Measurements from ENCODE around the gene IFT74.
"Not testable (repeated sequence)": the region's sequence is repeated elsewhere in the genome, so short reads cannot be mapped to it uniquely, and the experiment has no call there.

IFT74 gene

GRCh38 chr9:27054841-27055240 lies 98.6 kb downstream of the IFT74 start:
- no peak overlapping the region for H3K4me3 ChIP-seq (ENCODE audit: low read length)
- DNase-seq (ENCODE audit: low read depth, low spot score), result no peak

DNA sequence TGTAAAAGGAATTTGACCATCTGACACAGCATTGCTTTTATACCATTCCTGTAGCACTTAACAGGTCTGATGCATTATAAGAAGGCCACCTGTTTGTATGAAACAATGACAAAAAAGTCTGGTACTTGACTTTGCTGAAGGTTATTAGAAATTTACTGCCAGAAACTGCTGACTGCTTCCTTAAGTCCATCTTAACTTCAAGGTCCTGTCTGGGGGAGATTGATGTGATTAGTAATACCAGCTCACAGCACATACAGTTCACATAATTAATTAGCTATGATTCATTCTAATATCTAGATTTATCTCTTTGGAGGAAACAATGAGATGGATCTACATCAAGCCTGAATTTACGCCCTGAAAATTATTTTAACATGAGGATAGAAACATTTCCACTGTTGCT lies 103.2 kb downstream of the IFT74 start:
- no peak for DNase-seq (ENCODE audit: low read depth, low spot score)
- H3K4me3 ChIP-seq (ENCODE audit: low read length), result no peak overlapping the region

DNA sequence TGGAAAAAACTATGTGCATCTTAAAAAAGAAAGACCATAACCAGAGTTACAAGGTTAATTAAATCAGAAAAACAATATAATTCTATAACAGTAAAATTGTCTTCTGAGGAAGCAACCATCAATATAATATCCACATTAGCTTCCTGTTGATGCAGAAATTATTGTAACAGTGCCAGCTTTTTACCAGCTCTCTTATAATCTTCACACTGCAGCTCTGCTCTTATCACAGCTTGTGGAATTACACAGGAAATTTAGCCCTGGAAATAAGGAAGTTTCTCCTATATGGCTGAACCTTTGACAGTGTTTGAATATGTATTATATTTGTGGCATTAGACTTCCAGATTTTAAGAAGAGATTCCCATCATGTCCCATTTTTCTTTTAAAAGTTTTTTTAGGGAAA lies 103.7 kb downstream of the IFT74 start:
- H3K4me3 ChIP-seq (ENCODE audit: low read length), result no peak overlapping the region
- DNase-seq (ENCODE audit: low read depth, low spot score), result no peak

GRCh38 chr9:27065288-27065687 lies 109.1 kb downstream of the IFT74 start:
- no peak for DNase-seq (ENCODE audit: low read depth, low spot score)
- no peak overlapping the region for H3K4me3 ChIP-seq (ENCODE audit: low read length)

- no peak overlapping the region for H3K4me3 ChIP-seq (ENCODE audit: low read length)
- DNase-seq (ENCODE audit: low read depth, low spot score), result no peak
Observed at GRCh38 chr9:27073841-27074728, 117.9 kb downstream of the IFT74 start.

DNA sequence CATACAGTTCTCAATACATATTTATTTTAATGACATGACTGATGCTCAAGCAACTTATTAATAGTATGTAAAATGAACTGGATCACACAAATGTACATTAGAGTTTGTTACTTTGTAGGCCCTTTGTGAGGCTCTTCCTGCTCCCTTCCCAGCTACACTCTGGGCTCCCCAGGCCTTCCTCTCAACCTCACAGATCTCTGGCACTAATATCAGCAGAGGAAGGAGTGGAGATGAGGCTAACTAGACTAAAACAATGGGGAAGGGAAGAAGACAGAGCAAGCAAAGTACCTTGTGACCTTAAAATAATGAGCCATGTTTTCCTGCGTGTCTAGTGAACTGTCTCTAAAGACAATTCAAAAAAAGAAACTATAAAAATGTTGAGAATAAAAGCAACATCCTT lies 122.5 kb downstream of the IFT74 start:
- DNase-seq (ENCODE audit: low read depth, low spot score), result no peak
- H3K4me3 ChIP-seq (ENCODE audit: low read length), result no peak overlapping the region

DNA sequence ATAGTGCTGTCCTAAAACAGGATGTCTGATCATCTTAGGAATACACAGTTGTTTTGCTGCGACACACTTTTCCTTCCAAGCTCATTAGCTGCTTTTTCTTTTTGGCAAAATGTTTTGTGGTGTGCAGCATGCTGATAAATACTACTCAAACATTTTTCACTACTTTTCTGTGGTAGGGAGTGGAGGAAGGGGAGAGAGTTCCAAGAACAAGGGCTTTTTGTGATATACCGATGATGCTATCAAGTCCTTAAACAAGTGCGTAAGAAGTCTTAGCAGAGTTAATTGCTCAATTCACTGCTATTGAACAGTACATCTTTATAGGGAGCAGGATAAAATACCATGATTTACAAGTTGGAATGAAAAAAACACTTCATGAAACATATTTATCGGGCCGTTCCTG lies 129.2 kb downstream of the IFT74 start:
- no peak overlapping the region for H3K4me3 ChIP-seq (ENCODE audit: low read length)
- DNase-seq (ENCODE audit: low read depth, low spot score), result no peak

DNA sequence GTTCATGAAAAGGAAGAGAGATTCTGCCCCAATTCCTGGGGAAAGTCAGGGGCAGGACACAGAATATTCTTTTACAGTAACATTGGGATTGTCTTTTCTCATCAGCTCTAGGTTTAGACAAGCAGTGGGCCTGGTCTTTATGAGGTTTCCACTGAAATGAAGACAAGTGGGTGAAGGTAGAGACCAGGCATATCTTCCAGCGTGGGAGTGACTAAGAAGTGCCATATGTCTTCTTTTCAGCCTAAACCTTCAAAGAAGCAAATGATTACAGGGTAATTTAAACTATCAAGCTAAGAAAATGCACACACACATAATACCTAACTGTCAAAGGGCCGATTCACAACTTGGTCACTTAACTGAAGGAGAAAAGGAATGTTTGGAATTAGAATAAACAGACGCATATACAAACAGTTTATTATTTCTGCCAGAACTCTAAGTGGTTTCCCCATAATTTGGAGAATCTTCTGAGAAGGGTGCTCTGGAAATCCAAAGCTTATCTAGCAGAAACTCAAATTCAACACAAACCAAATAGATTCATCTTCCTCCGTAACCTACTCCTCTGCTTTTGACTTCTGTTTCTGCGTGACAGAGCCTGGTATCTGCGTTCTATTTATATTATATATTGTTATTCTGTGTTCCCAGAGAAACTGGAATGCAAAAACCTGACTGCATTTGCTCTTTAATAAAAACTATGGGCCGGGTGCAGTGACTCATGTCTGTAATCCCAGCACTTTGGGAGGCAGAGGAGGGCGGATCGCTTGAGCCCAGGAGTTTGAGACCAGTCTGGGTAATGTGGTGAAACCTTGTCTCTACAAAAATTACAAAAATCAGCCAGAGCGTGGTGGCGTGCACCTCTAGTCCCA lies 130.8 kb downstream of the IFT74 start:
- no peak overlapping the region for H3K4me3 ChIP-seq (ENCODE audit: low read length)
- DNase-seq (ENCODE audit: low read depth, low spot score), result no peak

- no peak overlapping the region for H3K4me3 ChIP-seq (ENCODE audit: low read length)
- DNase-seq (ENCODE audit: low read depth, low spot score), result no peak
Observed at GRCh38 chr9:27088981-27089380, 132.8 kb downstream of the IFT74 start.

DNA sequence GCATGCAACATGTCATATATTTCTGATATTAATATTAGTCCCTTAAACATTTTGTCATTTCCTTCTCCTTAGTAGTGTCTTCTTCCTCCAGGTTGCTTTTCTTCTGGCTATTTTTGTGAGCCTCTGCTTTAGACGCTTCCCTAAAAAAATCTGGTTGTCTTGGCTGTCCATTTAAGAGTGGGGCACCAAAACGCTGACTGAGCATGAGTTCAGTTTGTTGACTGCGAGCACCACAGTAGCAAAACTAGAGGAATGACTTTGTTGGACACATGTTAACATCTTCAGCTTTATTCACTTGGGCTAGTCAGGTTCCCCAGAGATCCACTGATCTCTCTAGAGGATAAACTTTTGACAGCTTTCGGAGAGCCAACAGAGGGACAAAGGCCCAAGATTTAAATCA lies 133.5 kb downstream of the IFT74 start:
- no peak overlapping the region for H3K4me3 ChIP-seq (ENCODE audit: low read length)
- no peak for DNase-seq (ENCODE audit: low read depth, low spot score)

DNA sequence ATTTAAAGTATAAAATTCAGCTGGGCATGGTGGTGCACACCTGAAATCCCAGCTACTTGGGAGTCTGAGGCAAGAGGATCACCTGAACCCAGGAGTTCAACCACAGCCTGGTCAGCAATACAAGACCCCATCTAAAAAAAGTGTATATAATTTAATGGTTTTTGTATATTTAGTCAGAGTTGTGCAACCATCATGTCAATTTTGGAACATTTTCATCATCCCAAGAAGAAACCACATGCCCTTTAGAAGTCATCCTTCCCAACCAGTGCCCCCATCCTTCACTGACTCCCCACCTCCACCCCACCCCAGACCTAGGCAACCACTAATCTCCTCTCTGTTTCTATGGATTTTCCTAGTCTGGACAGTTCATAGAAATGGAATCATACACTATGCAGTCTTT lies 134.0 kb downstream of the IFT74 start:
- H3K4me3 ChIP-seq (ENCODE audit: low read length), result no peak overlapping the region
- no peak for DNase-seq (ENCODE audit: low read depth, low spot score)

- DNase-seq (ENCODE audit: low read depth, low spot score), result no peak
- H3K4me3 ChIP-seq (ENCODE audit: low read length), result no peak overlapping the region
Observed at GRCh38 chr9:27090711-27091110, 134.5 kb downstream of the IFT74 start.

GRCh38 chr9:27092496-27092895 lies 136.3 kb downstream of the IFT74 start:
- DNase-seq (ENCODE audit: low read depth, low spot score), result not testable (repeated sequence)

GRCh38 chr9:27093384-27094067 lies 137.3 kb downstream of the IFT74 start:
- H3K4me3 ChIP-seq (ENCODE audit: low read length); DNase-seq (ENCODE audit: low read depth, low spot score): not testable (repeated sequence)

More at GRCh38 chr9:27092496-27092895, 136.3 kb downstream of the IFT74 start:
- not testable (repeated sequence) for H3K4me3 ChIP-seq (ENCODE audit: low read length)

DNA sequence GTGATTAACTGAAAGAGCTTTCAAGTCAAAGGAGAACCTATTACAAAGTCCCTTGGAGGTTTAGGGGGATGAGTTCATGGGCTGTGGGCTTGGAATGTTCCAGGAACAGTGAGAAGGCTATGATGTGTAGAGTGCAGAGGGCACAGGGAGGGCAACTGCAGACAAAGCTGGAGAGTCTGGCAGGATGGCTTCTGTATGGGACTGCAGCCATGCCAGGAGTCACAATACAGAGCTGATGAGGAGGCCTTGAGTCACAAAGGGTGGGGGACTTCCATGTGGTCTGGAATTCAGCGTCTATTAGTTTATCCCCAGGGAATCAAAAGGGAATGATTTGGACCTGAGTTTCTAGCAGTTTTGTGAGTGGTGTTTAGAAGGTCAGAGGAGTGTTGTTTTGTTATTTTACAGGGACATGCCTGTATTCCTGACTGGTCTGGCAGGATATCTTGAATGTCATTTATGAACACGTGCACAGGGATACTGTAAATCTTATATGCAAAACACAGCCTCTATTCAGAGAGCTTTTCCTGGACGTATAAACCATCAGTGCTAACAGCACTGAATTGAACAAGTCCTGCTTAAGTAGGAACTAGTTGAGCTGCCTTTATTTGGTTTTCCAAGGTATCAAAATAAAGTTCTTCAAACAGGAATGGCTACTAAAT lies 138.6 kb downstream of the IFT74 start:
- H3K4me3 ChIP-seq (ENCODE audit: low read length), result no peak overlapping the region
- no peak for DNase-seq (ENCODE audit: low read depth, low spot score)

- H3K4me3 ChIP-seq (ENCODE audit: low read length), result no peak overlapping the region
- no peak for DNase-seq (ENCODE audit: low read depth, low spot score)
Observed at GRCh38 chr9:27107241-27107640, 151.0 kb downstream of the IFT74 start.

GRCh38 chr9:27108981-27109541 lies 152.8 kb downstream of the IFT74 start, which contains the start of gene TEK:
TSS of gene TEK (plus strand) at chr9:27109225. CDS start at chr9:27109591, 366 bp downstream.
- DNase-seq (ENCODE audit: low read depth, low spot score), result no peak
- H3K4me3 ChIP-seq (ENCODE audit: low read length), result no peak within 1 kb of the TSS

GRCh38 chr9:27109621-27110020 lies 153.4 kb downstream of the IFT74 start:
- no peak for DNase-seq (ENCODE audit: low read depth, low spot score)
- H3K4me3 ChIP-seq (ENCODE audit: low read length), result no peak overlapping the region

DNA sequence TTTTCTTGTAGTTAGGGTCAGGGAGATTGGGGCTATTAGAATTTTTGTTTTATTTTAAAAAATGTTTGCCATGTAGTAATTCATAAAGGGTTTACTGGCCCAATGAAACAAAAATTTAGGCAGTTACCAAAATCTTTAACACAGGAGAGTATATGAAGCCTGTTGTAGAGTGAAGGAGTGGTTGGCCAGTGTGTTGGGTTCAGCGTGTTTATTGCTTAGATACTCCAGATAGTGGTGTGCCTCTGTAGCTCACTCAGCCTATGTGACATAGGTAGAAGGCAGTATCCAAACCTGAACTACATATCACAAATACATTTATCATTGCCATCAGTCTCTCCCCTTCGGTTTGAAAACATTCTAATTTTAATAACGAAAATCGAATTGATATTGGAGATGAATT lies 154.0 kb downstream of the IFT74 start:
- H3K4me3 ChIP-seq (ENCODE audit: low read length), result no peak overlapping the region
- DNase-seq (ENCODE audit: low read depth, low spot score), result no peak
